Fibroblast of mammary gland (primary cell): ENCODE results near the gene RRM2.

Experiments
- DNase-seq: peaks from one replicate; pipeline ENCODE4 v3.0.0-alpha.2; 2010; ENCODE audit warnings: low read depth
- H3K4me3 ChIP-seq: 2 replicates; pipeline ENCODE4 v1.5.1; 2011; ENCODE audit warnings: low read depth, mild to moderate bottlenecking, low read length, moderate library complexity; ENCODE audit not compliant: control insufficient read depth
- CTCF ChIP-seq: conservative IDR thresholded peaks from 2 replicates; pipeline ENCODE4 v1.5.1; 2011; ENCODE audit warnings: low read depth, low read length, inconsistent platforms; ENCODE audit not compliant: control insufficient read depth, insufficient read depth

RRM2 gene

DNA sequence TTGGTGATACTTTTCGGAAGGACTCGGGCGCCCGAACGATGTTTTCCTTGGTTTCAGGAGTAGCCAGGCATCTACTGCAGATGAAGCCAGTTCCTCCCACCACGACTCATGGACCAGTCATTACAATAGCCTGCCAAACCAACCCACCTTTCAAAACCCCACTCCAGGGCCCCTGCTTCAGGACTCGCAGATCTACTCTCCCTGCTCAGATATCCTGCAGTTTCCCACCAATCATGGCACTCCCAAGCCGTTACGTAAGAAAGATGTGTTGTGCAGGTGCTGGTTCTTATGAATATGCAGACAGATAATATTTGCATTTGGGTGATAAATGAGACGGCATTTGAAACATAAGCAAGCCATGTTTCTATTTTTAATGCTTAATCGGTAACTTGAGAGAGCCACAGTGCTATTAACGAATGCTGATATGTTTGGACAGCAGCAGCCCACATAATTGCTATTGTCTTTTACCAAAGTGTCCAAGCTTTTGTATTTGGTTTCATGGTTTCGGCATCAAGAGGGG, 38.8 kb upstream of the RRM2 start:
- DNase-seq = no peak
- no peak for TF ChIP-seq CTCF
- no peak overlapping the region for H3K4me3 ChIP-seq

DNA sequence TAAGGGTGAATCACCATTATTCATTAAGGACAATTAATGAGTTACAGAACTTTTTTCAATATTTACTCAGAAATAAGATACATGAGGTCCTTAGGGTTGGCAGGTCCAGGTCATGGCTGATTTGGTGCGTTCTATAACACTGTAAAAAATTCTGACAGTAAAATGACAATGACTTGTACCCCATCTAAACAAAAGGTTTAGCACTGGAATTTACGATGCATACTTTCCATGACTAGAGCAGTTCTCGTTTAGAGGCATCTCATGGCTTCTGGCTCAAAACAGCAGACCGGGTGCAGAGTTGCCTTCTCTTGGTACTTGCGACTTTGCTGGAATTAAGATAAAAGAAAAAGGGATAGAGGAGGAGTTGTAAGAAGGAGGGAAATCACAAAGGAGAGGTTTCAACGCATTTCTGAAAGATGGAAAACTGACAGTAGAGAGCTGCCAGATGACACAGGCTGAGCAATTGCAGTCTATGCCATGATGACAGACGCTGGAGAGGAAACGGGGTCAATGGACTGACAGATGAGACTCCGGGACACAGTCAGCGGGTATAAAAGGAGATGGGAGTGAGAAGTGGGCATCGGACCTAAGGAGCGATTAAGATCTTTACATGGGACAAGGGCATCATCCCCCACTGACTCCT, 38.2 kb upstream of the RRM2 start:
- no peak for TF ChIP-seq CTCF
- no peak overlapping the region for H3K4me3 ChIP-seq
- no peak for DNase-seq

DNA sequence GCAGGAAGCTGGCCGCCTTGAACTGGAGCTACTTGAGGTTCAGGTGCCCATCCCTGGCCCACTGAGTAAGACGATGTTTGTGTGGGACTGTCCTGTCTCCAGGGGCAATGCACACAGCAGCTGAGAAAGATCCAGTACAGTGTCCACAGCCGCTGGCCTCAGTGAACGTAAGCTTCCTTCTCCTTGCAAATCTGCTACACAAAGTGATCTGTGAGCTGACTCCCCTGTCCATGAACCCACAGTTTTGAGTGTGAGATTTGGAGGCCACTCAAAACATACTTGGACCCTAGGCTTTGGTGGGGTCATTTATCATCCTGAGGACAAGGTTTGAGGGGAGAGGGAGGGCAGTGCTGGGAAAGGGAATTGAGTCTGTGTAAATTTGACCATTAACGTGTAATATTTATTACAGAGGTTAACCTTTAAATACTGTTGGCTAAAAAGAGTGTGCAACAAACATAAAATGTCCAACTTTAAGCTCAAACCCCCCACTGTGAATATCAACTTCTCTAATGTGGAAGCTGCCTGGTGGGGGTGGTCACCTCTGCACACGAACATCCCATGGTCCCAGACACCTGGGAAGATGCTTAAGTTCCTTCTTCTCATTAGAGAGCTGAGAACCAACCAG, 37.4 kb upstream of the RRM2 start:
- H3K4me3 ChIP-seq = no peak overlapping the region
- no peak for TF ChIP-seq CTCF
- no peak for DNase-seq

GRCh38 chr2:10085668-10086059, 36.9 kb upstream of the RRM2 start:
- H3K4me3 ChIP-seq = no peak overlapping the region
- no peak for TF ChIP-seq CTCF
- no peak for DNase-seq

DNA sequence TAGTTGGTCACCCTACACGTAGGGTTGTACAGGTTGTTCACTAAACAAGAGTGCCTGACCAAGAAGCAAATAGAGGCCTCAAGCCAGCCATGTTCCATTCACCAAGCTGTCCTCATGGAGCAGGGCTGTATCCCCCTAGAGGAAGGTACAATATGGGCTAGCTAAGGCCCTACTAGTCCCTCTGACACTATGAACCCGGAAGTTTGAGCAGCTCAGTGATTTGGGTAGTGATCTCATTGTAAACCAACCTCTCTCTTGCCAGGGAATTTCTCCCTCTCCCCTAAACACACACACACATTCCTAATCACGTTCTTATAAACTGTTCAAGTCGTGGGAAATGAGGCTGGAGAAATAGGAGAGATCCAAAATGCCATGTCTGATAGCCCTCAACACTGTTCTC, 35.6 kb upstream of the RRM2 start:
- no peak for TF ChIP-seq CTCF
- no peak overlapping the region for H3K4me3 ChIP-seq
- DNase-seq = no peak

GRCh38 chr2:10087360-10087759, 35.2 kb upstream of the RRM2 start:
- no peak for TF ChIP-seq CTCF
- no peak for DNase-seq
- no peak overlapping the region for H3K4me3 ChIP-seq
